Activated T-cell treated with anti-CD3 and anti-CD28 coated beads, Interleukin-2, amount 50 U/mL, for 1 hour (primary cell): Measurements from ENCODE around the gene TUSC1.
"Not testable (repeated sequence)": the region's sequence is repeated elsewhere in the genome, so short reads cannot be mapped to it uniquely, and the experiment has no call there.

Experiments used
- DNase-seq: peaks from one replicate; pipeline ENCODE4 v3.0.0-alpha.2; 2020

TUSC1 gene

DNA sequence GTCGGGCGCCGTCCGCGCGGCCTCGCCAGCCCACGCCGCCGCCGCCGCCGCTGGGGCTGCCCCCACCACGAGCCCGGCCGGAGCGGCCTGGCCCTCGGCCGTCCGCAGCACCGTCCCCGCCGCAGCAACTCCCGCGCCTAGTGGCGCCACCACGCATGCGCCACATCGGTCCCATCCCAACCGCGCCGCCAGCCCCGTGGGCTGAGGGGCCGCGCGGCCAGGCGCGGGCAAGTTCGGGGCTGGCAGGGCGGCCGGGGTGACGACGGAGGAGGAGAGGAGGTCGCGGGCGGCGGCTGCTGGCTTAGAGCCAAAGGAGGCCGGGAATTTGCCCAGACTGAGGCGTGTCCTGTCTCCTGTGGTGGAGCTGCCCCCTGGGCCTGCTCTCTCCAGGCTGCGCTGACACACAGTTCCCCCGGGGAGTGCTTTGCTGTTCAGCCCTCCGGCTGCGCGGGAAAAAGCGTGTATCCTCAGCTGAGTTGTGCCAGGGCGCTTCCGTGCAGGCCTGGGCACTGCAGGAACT is at the start of gene TUSC1:
TUSC1 (minus strand) TSS at position 298 of the 520 bp plus-strand sequence; CDS start at position 166, 132 bp downstream.
- no peak for DNase-seq

DNA sequence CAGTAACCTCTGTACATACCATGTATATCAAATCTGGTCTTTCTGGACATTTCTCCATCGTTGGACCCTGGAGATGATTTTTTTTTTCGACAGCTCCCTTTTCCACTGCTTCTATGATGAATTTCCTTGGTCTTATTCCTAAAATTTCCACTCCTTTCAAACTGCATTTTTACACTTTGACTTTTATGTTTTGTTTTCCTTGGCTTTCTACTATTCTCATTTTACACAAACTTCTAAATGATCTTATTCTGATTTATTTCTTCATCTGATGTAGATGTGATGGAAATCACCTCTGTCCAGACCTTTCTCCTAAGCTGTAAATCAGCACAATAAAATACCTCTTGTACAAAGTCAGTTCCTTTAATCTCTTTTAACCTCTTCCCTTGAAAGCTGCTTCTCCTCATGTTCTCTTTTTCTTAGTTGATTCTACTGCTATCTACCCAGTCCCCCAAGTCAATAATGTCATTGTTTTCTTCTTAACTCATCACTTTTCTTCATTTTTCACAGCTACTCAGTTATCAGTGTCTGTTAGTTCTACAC is 48.7 kb upstream of the TUSC1 start:
- DNase-seq: no peak

DNA sequence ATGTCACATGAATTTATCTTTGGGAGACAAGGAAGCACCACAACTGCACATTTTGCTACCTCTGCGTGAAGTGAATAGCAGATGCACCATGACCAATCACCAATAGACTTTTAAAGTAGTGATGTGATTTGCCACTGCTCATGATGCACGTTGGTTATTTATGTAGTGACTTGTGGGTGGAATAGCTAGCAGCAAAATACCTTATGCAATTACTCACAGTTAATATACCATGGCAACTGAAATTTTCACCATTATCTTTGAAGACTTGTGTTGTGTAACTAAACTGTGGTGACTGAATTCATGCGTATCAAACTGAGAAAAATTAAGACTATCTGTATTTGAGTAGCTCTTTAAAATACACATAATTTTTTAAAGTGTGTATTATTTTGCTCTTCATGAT is 46.2 kb upstream of the TUSC1 start:
- DNase-seq: no peak

DNA sequence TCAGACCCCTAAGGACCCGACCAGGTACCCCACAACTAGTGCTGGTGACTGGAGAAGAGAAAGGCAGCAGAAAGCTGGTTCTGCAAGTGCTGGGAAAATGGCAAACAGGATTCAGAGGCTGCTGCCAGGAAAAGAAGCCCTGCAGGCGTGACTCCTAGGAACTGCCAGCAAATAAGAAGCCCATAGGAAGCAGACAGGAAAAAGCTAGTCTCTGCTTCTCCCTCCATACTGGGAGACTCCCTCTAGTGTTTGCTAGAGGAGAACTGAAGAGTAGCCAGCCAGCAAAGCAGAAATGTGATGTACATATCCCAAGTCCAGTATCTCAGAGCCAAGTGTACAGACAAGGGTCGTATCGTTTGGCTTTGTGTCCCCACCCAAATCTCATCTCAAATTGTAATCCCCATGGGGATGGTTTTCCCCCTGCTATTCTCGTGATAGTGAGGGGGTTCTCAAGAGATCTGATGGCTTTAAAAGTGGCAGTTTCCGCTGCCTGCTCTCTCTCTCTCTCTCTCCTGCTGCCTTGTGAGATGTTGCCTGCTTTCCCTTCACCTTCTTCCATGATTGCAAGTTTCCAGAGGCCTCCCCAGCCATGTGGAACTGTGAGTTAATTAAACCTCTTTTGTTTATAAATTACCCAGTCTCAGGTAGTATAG is 38.1 kb upstream of the TUSC1 start:
- no peak for DNase-seq

DNA sequence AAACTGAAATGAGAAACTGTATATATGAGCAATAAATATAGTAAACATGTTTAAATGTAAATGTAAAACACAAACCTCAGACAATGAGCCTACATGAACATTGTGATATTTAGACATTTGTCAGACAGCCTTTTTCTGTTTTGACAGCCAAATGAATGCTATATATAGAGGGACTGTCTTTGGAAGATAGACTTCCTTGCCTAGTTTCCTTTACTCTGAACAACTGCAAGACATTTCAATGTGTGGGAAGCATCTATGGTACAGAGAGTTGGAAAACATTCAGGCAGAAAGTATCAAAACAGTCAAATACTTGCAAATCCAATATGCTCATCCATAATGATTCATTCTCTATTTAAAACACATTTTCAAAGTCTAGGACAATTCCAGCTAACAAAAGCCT is 31.7 kb upstream of the TUSC1 start:
- no peak for DNase-seq

DNA sequence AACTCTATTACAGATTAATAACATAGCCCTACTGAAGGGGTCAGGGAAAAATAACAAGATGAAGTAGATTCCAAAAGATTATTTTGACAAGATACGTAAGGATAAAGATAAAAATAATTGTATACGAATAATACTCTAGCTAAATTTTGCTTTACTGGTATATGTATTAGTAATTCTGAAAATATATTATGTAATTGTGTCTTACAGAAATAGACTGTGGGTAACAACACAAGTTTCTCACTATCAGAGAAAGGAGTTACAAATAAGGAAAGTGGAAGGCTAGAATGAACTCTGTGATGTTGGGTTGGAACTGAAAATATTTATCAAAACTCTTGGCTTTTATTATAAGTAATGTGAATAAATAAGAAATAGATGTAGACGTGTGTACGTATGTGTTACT is 26.6 kb upstream of the TUSC1 start:
- DNase-seq: no peak

DNA sequence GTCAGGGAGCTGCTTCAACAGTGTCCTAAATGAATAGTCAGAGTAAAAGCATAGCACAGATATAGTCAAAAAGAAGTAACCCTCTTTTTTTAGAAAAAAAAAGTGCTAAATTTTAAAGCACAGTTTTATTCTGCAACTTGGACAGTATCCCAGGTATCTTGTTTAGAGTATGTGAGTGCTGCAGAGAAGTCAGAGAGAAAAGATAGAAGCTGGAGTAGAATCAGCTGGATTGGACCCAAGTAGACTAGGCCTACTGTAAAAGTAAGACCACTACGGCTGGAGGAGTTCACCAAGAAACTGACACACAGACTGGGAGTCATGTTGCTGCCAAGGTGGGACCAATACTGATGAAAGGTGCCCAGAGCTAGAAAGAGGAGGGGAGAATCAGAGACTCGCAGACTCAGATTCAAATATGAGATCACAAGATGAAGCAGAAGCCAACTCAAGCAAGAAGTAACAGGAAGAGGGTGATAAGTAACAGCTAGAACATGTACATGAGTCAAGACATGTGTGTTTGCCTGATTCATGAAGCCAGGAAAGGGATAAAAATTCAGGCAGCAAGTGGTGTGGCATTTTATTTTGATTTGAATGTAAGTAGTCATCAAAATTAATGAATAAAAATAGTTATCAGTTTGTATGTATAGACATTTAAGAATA is 25.6 kb upstream of the TUSC1 start:
- no peak for DNase-seq

DNA sequence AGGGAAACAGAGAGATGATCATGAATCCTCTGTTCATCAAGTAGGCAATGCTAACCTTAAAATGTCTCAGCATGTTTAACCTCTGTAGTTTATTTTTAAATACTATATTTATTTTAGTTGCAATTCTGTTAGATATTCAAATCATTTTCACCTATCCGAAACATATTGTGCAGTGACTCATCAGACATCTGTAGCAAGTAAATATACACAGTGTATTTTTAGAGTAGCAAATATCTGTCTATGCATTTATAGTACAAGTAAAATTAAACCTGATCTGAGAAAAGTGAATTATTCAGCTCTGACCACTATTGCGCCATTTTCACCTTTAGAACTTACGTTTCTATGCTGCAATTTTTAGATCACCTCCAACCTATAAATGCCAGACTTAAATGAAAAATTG is 24.3 kb upstream of the TUSC1 start:
- no peak for DNase-seq

DNA sequence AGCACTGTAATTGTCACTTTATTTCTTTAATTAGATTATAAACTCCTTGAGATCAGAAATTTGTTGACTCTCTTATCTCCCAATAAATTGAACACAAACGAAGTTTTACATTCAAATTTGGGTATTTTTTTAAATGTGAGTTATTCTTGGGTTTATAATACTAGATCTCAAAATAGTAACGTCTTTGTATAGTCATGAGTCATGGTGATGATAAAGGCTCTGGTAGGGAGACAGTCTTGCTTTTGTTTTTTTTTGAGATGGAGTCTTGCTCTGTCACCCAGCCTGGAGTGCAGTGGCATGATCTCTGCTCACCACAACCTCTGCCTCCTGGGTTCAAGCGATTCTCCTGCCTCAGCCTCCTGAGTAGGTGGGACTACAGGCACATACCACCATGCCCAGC is 22.7 kb upstream of the TUSC1 start:
- DNase-seq: not testable (repeated sequence)

DNA sequence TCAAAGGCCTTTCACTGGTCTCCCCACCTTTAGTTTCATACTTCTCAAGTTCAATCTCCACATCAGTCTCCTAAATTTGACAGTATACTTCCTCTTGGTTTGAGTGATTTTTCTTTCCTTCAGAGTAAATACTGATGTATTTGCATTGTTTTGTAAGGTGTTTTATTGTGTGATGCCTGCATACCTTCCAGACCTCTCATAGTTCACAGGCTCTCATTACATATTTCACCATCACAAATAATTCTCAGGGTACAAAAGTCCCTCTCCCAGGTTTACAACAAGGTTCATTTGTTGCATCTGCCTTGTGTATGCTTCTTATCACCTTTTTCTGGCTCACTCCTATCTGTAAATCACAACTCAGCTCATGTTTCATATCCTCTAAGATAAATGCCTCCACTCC is 22.2 kb upstream of the TUSC1 start:
- no peak for DNase-seq

DNA sequence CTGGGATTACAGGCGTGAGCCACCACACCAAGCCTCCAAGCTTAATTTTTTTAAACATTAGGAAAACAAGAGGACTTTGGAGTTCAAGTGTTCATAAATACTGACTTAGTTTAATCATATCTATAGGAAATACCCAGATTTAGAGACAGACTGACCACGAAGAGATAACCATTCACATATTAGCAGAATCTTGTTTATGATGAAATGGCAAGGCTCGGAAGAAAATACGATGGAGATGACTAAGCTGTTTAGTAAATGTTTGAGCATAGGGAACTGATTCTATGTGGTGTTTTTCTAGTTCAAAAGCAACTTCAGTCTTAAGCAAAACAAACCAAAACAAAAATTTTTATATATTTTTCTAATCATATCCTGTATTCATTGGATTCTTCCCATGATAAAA is 13.5 kb upstream of the TUSC1 start:
- no peak for DNase-seq

DNA sequence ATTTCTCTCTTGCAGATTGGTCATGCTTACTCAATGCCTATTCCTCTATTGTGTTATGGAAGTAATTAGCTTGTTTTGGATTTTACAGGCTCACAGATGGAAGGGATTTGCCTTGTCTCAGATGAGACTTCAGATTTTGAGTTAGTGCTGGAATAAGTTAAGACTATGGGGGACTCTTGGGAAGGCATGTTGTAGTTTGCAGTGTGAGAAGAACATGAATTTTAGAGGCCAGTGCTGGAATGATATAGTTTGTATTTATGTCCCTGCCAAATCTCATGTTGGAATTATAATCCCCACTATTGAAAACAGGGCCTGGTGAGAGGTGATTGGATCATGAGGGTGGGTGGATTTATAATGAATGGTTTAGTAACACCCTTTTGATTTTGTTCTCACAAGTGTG is 6.1 kb upstream of the TUSC1 start:
- no peak for DNase-seq

DNA sequence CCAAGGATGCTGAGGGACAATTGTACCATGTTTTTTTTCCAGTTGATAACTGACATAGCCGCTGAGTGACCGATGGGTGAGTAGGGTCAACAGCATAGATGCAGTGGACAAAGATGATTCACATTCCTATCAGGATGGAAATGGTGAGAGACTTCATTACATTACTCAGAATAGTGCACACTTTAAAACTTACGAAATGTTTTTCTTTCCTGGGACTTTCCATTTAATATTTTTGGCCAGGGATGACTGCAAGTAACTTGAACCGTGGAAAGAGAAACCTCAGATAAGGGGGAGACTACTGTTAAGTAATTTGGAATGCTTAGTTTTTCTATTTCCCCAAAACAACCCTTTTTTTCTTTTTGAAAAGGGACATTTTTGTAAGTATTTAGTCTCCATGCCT is 3.0 kb upstream of the TUSC1 start:
- DNase-seq: no peak

DNA sequence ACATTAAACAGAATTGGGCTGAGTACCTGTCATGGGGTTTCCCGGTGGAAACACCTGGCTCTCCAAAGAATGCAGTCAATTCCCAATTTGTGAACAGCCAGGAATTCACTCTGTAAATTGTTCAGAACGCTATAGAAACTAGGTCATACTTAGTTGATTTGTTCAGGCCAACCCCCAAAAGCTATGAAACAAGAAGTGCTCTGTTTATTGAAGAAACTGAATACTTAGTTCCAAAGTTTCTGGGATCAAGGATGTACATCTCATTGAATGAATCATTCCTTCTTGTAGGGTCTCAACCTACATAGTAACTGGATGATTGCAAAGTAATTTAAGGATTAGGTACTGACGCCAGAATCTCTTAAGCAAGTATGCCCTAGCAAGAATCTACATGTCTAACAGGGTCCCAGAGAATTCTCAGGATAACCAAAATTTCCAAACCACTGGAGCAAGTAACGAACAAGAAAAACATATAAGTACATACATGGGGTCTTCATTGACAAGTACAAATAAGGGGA is 659 bp upstream of the TUSC1 start:
- no peak for DNase-seq

DNA sequence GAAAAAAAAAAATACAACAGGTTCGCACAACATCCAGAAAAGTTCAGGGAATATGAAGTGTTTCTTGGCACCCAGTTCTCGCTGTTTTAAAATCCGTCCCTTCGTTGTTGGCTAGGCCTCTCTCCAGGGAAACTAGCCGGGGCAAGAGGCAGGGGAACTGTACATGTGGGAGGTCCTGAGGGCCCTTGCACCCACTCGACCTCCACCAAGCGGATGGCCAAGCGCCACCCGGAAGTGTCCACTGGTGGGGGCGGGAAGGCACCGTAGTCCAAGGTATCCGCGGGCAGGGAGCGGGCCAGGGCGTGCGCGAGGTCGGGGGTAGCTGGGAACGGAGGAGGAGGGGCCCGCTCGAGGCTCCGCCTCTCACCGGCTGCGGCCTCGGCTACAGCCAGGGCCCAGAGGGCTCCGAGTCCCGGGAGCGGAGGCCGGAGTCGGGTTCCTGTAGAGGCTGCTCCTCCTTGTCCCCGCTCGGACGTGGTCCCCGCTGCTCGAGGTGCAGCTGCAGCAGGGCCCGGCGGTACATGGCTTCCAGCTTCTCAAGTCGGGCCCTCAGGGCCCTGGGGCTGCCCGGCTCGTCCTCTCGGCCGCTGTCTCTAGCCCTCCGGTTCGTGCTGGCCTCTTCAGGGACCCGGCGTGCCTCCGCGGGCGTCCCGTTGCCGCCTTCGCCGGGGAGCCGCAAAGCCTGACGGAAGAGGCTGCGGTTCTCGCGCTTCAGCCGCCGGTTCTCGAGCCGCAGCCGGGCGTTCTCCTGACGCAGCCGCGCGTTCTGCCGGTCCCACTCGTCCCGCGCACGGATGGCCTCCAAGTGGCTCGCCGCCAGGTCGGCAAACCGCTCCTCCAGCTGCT is 720 bp downstream of the TUSC1 start:
- DNase-seq: no peak

DNA sequence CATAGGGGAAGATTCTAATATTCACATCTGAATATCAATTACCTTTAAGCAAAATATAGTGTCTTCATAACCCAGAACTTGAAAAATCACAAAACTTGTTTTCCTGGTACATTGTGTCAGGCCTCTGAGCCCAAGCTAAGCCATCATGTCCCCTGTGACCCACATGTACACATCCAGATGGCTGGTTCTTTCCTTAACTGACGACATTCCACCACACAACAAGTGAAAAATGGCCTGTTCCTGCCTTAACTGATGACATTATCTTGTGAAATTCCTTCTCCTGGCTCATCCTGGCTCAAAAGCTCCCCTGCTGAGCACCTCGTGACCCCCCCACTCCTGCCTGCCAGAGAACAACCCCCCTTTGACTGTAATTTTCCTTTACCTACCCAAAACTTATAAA is 2.4 kb downstream of the TUSC1 start:
- DNase-seq: not testable (repeated sequence)

DNA sequence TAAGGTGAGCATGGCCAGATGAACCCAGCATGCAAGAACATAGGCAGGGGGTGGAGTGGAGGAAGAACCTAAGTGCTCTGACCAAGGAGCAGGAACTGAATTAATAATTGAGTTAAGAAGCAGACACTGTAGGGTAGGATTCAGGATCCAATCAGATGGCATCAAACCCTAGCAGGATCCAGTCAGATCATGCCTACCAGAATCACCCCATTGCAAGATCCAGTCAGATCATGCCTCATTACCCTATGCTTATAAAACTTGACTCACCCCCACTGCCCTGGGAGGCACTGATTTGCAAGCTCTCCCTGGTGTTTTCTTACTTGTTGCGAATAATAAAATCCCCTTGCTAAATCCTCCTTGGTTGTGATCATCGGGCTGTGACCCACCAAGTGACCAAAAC is 19.7 kb downstream of the TUSC1 start:
- DNase-seq: no peak

DNA sequence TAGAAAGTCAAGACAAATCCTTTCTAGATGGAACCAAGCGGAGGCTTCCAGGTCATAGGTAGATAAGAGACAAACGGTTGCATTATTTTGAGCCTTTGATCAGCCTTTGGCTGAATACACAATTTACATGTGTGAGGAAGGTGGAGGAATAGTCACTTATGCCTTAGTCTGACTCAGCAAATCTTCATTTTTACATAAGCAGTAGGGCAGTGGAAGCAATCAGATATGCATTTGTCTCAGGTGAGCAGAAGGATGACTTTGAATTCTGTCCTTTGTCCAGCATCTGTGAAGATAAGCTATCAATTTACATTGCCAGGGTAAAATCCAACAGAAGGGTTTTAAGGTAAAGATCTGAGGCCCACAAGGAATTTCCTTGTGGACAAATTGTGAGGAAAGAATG is 23.8 kb downstream of the TUSC1 start:
- no peak for DNase-seq

DNA sequence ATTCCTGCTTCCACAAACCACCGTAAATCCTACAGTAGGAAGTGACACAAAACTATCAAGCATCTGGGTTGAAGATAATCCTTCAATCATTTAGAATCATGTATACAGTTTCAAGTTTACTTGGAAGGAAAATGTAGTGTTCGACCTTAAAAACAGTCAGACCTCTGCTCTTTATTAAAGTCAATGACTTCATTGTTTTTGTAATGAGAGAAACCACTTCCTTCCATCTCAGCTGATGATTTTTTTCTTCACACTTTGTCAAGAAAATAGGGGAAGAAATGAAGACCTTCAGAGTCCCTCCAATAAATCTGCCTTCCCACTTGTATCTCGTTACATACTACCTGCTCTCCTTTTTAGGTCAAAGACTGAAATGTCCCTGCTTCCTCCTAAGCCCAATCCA is 30.1 kb downstream of the TUSC1 start:
- DNase-seq: no peak

DNA sequence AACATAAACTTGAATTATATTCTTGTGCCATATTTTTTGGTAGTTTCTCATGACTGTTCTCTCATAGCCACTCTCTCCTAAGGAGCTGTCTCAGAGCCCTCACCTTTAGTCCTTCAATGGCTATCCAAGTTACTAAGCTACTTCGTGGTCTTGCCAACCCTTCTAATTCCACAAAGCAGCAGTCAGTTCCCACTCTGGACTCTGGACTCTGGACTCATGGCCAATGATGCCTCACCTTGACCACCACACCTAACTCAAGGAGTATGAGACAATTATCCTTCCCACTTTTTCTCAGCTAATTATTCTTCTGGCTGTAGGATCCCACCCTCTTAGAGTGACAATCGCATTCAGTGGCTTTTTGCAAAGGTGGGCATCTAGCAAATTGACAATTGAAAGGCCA is 42.2 kb downstream of the TUSC1 start:
- DNase-seq: no peak

DNA sequence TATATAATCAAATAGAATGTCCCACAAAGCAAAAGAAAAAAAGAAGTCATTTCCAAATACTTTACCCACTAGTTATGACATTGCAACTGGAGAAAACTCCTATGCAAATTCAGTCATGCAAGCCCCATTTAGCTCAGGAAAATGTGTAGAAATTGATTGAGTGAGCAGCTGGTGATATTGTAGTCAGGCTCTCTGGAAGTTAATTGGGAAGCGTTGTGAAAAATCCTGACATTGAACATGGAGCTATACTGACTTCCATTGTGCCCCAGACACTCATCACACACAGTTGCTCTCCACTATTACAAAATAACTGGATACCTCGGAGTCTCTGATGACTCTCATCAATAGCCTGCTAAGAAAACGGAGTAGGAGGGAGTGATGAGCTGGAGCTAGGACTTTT is 49.0 kb downstream of the TUSC1 start:
- DNase-seq: no peak
